GM12873 (cell line): Measurements from ENCODE around the gene MGA.

Experiments used
- CTCF ChIP-seq: IDR thresholded peaks from 2 replicates; pipeline ENCODE4 v1.5.1; 2012; ENCODE audit warnings: low read depth, mild to moderate bottlenecking, moderate library complexity, low read length, control low read depth; ENCODE audit not compliant: insufficient read depth; ENCODE audit errors: missing control alignments

The MGA gene

DNA sequence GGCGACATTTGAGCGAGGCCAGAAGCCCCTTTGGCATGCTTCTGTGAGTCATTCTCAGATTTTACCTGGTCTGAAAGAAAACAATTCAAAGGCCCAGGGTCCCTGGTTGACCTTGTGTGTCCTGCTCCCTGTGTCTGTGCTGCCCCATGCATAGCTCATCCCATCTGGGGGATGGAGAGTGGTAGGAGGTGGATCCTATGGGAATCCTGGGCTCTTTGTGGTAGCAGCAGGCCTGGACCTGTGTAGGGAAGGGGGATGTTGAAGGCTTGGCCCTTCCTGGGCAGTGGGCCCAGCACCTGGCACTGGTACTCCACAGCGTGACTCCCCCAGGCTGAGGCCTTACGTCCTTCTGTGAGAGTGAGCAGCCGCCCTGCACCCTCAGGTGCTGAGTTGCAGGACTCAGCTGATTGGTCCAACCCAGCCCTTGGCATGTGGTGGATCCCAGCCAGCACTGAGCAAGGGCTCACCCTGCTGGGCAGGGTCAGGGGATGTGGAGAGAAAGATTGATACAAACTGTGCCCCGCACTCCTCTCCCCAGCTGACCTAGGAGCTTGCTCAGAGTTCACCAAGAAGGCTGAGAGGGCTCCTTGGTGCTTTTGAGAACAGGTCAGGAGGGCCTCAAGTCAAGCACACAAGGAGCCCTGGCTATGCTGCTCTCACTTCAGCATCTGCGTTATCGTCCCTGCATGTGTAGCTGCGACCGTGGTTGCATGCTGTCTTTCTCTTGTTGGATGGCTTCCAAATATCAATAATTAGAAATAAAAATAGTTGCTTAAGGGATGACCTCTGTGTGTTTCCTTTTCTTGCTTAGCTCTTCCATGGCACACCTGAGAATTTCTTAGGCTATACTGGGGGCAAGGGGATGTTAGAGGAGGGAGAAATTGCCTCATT lies 146.3 kb downstream of the MGA start:
- no peak for TF ChIP-seq CTCF

GRCh38 chr15:41809121-41809520 lies 148.9 kb downstream of the MGA start:
- TF ChIP-seq CTCF, result no peak

- TF ChIP-seq CTCF, result no peak
Measured at GRCh38 chr15:41809526-41810220, 149.5 kb downstream of the MGA start.

DNA sequence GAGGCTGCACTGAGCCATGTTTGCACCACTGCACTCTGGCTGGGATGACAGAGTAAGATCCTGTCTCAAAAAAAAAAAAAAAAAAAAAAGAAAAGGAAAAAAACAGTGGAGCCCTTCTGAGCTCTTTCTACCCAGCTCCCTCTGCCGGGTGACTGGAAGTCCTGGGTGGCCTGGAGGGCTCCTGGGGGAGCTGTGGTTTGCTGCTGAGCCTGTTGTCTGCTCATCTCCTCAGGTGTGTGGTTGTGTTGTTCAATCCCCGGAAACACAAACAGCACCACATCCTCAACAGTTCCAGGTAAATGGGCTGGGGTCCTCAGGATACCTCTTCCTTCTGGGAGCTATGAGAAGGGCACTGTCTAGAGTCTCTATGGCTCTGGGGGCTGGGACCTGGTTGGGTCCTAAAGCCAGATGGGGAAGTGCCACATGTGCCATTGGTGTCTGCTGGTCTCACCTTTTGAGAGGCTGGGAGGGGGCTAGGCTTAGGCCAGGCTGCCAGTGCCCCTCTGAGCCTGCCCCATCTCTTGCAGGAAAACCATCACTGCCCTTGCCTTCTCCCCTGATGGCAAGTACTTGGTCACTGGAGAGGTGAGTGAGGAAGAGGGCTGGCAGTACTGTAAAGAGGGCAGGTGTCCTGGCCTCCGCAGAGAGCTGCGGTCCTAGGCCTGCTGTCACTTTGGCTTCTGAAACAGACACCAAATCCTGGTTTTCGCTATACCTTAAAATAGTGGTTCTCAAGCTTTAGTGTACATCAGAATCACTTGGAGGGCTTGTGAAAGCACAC lies 150.6 kb downstream of the MGA start:
- TF ChIP-seq CTCF, result peak; percentile 34

DNA sequence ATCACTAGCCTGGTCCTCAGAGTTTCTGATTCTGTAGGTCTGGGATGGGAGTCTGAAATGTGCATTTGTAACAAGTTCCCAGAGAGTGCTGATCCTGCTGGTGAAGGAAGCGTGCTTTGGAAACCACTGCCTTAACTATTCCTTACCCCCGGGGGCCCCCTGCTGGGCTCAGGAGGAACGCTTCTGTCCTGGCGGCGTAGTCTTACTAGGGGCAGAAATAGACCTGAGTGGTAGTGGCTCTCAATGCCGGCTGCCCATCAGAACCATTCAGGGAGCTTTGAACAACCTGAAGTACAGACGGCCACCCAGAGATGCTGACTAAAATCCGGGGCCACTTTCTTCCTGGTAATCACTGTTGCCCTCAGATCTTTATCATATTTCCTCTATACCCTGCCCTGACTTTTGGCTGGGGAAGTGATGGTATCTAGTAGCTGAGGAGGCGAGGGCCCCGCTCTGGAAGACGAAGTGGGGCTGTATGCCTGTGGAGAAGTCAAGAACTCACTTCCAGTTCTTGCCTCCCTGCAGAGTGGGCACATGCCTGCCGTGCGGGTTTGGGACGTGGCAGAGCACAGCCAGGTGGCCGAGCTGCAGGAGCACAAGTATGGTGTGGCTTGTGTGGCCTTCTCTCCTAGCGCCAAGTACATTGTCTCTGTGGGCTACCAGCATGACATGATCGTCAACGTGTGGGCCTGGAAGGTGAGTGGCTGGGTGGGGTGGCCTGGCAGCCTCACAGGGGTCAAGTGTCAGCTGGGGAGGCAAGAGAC lies 151.4 kb downstream of the MGA start:
- peak; percentile 89 for TF ChIP-seq CTCF

DNA sequence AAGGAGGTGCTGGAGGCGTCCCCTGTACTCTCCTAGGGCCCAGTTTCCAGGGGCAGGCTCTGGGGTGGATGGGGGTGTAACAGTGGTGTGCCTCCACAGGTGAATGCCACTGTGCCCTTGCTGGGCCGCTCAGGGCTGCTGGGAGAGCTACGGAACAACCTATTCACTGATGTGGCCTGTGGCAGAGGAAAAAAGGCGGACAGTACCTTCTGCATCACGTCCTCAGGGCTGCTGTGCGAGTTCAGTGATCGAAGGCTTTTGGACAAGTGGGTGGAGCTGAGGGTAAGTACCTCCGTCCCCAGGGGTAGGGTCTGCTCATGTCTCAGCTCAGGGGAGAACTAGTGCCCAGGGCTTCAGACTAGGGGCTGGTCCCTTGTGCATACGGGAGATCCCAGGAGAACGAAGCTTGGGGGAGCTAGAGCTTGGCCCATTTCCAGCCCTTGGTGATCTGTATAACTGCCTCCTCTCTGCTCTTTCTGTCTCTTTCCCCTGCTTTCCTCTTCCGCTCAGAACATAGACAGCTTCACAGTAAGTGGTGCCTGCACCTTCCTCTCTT lies 152.7 kb downstream of the MGA start:
- TF ChIP-seq CTCF, result no peak
